BLaER1 treated with 17β-estradiol and CSF1 and Interleukin-3, amounts not matched to agents 10 nM and 100 nM (cell line): ENCODE measurements around the gene ABHD12.

ENCODE experiments used
- H3K27ac ChIP-seq, 11 experiments: shearing (Covaris generic); formaldehyde crosslinking; 2 replicates each; pipeline ENCODE4 v1.8.1; 2022
- H3K27me3 ChIP-seq, 11 experiments: shearing (Covaris generic); formaldehyde crosslinking; 2 replicates each; pipeline ENCODE4 v1.8.1; 2022
- H3K36me3 ChIP-seq, 11 experiments: shearing (Covaris generic); formaldehyde crosslinking; 2 replicates each; pipeline ENCODE4 v1.8.1; 2022
- H3K4me1 ChIP-seq, 10 experiments: shearing (Covaris generic); formaldehyde crosslinking; 2 replicates each; pipeline ENCODE4 v1.8.1; 2022
- H3K4me2 ChIP-seq, 11 experiments: shearing (Covaris generic); formaldehyde crosslinking; 2 replicates each; pipeline ENCODE4 v1.8.1; 2022
- H3K4me3 ChIP-seq, 10 experiments: shearing (Covaris generic); formaldehyde crosslinking; 2 replicates each; pipeline ENCODE4 v1.8.1; 2022
- H3K9ac ChIP-seq, 11 experiments: shearing (Covaris generic); formaldehyde crosslinking; 2 replicates each; pipeline ENCODE4 v1.8.1; 2022
- H3K9me3 ChIP-seq, 11 experiments: shearing (Covaris generic); formaldehyde crosslinking; replicated peaks in 1 of 11; 2 replicates each; pipeline ENCODE4 v1.8.1; 2022
- H4K20me1 ChIP-seq, 11 experiments: shearing (Covaris generic); formaldehyde crosslinking; 2 replicates each; pipeline ENCODE4 v1.8.1; 2022
- Cebpa-rat ChIP-seq, 11 experiments: shearing (Covaris generic); IDR thresholded peaks; 2 replicates each; pipeline ENCODE4 v1.8.1; 2022

ABHD12 gene

GRCh38 chr20:25368526-25368925 lies 22.1 kb downstream of the ABHD12 start:
- H4K20me1 ChIP-seq: peaks cover 0 to 18% (median 5%) of the 10 kb centered on the region in 11 experiments; a peak in 8 of 22 replicates

GRCh38 chr20:25364879-25365699 lies 25.5 kb downstream of the ABHD12 start:
- Histone ChIP-seq H3K27ac (no peak overlapping the region), H3K9ac (no peak overlapping the region), H3K4me2 (no peak overlapping the region), H3K9me3 (peaks cover 0 to 85% (median 57%) of the 10 kb centered on the region in 11 experiments; a peak in 20 of 22 replicates), H4K20me1 (peaks cover 0 to 15% (median 0%) of the 10 kb centered on the region in 11 experiments; a peak in 8 of 22 replicates), H3K27me3 (no peaks in the 10 kb centered on the region), H3K4me3 (no peak overlapping the region), H3K4me1 (peaks cover 1 to 32% (median 14%) of the 10 kb centered on the region in 10 experiments; a peak in 19 of 20 replicates), H3K36me3 (peaks cover 0 to 57% (median 38%) of the 10 kb centered on the region in 11 experiments; a peak in 21 of 22 replicates)
- no peak for TF ChIP-seq Cebpa-rat (IDR thresholded peaks at IDR 0.05)

More at GRCh38 chr20:25368526-25368925, 22.1 kb downstream of the ABHD12 start:
- peaks cover 8 to 83% (median 63%) of the 10 kb centered on the region in 11 experiments; a peak in 21 of 22 replicates for H3K9me3 ChIP-seq
- H3K27me3 ChIP-seq: no peaks in the 10 kb centered on the region
- no peak overlapping the region for H3K4me3 ChIP-seq
- TF ChIP-seq Cebpa-rat (IDR thresholded peaks at IDR 0.05): no peak
- H3K4me2 ChIP-seq: no peak overlapping the region
- H3K27ac ChIP-seq: no peak overlapping the region
- no peak overlapping the region for H3K9ac ChIP-seq
- peaks cover 18 to 40% (median 24%) of the 10 kb centered on the region in 10 experiments for H3K4me1 ChIP-seq
- peaks cover 0 to 64% (median 42%) of the 10 kb centered on the region in 11 experiments; a peak in 21 of 22 replicates for H3K36me3 ChIP-seq

- Histone ChIP-seq H3K27ac (no peak overlapping the region), H3K27me3 (no peaks in the 10 kb centered on the region), H3K36me3 (peaks cover 0 to 51% (median 32%) of the 10 kb centered on the region in 11 experiments; a peak in 21 of 22 replicates), H3K9me3 (peaks cover 0 to 77% (median 50%) of the 10 kb centered on the region in 11 experiments; a peak in 20 of 22 replicates), H4K20me1 (peaks cover 0 to 10% (median 0%) of the 10 kb centered on the region in 11 experiments; a peak in 5 of 22 replicates), H3K4me1 (peaks cover 0 to 25% (median 11%) of the 10 kb centered on the region in 10 experiments; a peak in 14 of 20 replicates), H3K9ac (no peak overlapping the region), H3K4me2 (no peak overlapping the region), H3K4me3 (no peak overlapping the region)
- no peak for TF ChIP-seq Cebpa-rat (IDR thresholded peaks at IDR 0.05)
These were observed 26.4 kb downstream of the ABHD12 start for GRCh38 chr20:25364180-25364788.

- Histone ChIP-seq H3K4me2 (peak overlapping the region in 5 of 11 experiments; percentile 26 to 61 (median 45); a peak in 7 of 22 replicates), H3K4me3 (no peak overlapping the region), H3K27me3 (no peaks in the 10 kb centered on the region), H3K9me3 (peaks cover 7 to 57% (median 32%) of the 10 kb centered on the region in 11 experiments; a peak in 20 of 22 replicates), H3K4me1 (peaks cover 0 to 29% (median 11%) of the 10 kb centered on the region in 10 experiments; a peak in 14 of 20 replicates), H3K36me3 (peaks cover 7 to 30% (median 23%) of the 10 kb centered on the region in 11 experiments; a peak in 21 of 22 replicates), H3K27ac (peak overlapping the region in 2 of 11 experiments; percentile 30 to 37; a peak in 4 of 22 replicates), H4K20me1 (peaks cover 0 to 31% (median 5%) of the 10 kb centered on the region in 11 experiments; a peak in 8 of 22 replicates), H3K9ac (no peak overlapping the region)
- no peak for TF ChIP-seq Cebpa-rat (IDR thresholded peaks at IDR 0.05)
These were observed 29.4 kb downstream of the ABHD12 start for GRCh38 chr20:25361287-25361683.

- no peaks in the 10 kb centered on the region for H3K27me3 ChIP-seq
- no peak for TF ChIP-seq Cebpa-rat (IDR thresholded peaks at IDR 0.05)
- peaks cover 0 to 34% (median 11%) of the 10 kb centered on the region in 10 experiments; a peak in 14 of 20 replicates for H3K4me1 ChIP-seq
- no peak overlapping the region for H3K4me3 ChIP-seq
- peak overlapping the region in 1 of 11 experiments; percentile 40; a peak in 1 of 22 replicates for H3K9ac ChIP-seq
- H3K36me3 ChIP-seq: peaks cover 7 to 31% (median 28%) of the 10 kb centered on the region in 11 experiments; a peak in 21 of 22 replicates
- peak overlapping the region in 5 of 11 experiments; percentile 8 to 46 (median 30); a peak in 7 of 22 replicates for H3K27ac ChIP-seq
- peaks cover 0 to 36% (median 6%) of the 10 kb centered on the region in 11 experiments; a peak in 8 of 22 replicates for H4K20me1 ChIP-seq
- H3K9me3 ChIP-seq: peaks cover 12 to 57% (median 37%) of the 10 kb centered on the region in 11 experiments; a peak in 21 of 22 replicates
- H3K4me2 ChIP-seq: peak overlapping the region in 6 of 11 experiments; percentile 16 to 61 (median 40); a peak in 9 of 22 replicates
These were observed 29.9 kb downstream of the ABHD12 start for GRCh38 chr20:25360631-25361286.

- no peaks in the 10 kb centered on the region for H3K27me3 ChIP-seq
- no peak overlapping the region for H3K27ac ChIP-seq
- H3K4me2 ChIP-seq: peak overlapping the region in 1 of 11 experiments; percentile 72; a peak in 1 of 22 replicates
- H3K36me3 ChIP-seq: peaks cover 8 to 37% (median 34%) of the 10 kb centered on the region in 11 experiments; a peak in 21 of 22 replicates
- H3K9me3 ChIP-seq: peaks cover 23 to 46% (median 37%) of the 10 kb centered on the region in 11 experiments
- no peak for TF ChIP-seq Cebpa-rat (IDR thresholded peaks at IDR 0.05)
- H3K4me1 ChIP-seq: peaks cover 6 to 40% (median 10%) of the 10 kb centered on the region in 10 experiments; a peak in 14 of 20 replicates
- H3K4me3 ChIP-seq: no peak overlapping the region
- H3K9ac ChIP-seq: no peak overlapping the region
- H4K20me1 ChIP-seq: peaks cover 0 to 48% (median 6%) of the 10 kb centered on the region in 11 experiments; a peak in 9 of 22 replicates
These were observed 34.2 kb downstream of the ABHD12 start for GRCh38 chr20:25356271-25356933.

GRCh38 chr20:25355866-25356265 lies 34.8 kb downstream of the ABHD12 start:
- TF ChIP-seq Cebpa-rat (IDR thresholded peaks at IDR 0.05): no peak

More at GRCh38 chr20:25355866-25356265, 34.8 kb downstream of the ABHD12 start:
- Histone ChIP-seq H3K27me3 (no peaks in the 10 kb centered on the region), H3K4me1 (peaks cover 3 to 35% (median 6%) of the 10 kb centered on the region in 10 experiments; a peak in 14 of 20 replicates), H3K4me2 (peak overlapping the region in 2 of 11 experiments; percentile 11 to 72; a peak in 2 of 22 replicates), H3K36me3 (peaks cover 8 to 37% (median 34%) of the 10 kb centered on the region in 11 experiments; a peak in 21 of 22 replicates), H4K20me1 (peaks cover 0 to 43% (median 6%) of the 10 kb centered on the region in 11 experiments; a peak in 8 of 22 replicates), H3K4me3 (no peak overlapping the region), H3K9me3 (peaks cover 26 to 48% (median 39%) of the 10 kb centered on the region in 11 experiments), H3K27ac (no peak overlapping the region), H3K9ac (no peak overlapping the region)
